Hematopoietic multipotent progenitor cell treated with erythropoietin and hydrocortisone succinate and interleukin-3 and kit ligand, for 8 days (in vitro differentiated cells): ENCODE measurements around the gene CST9.
"Not testable (repeated sequence)": the region's sequence is repeated elsewhere in the genome, so short reads cannot be mapped to it uniquely, and the experiment has no call there.

Experiments used
- DNase-seq: peaks from one replicate; pipeline ENCODE4 v3.0.0-alpha.2; 2015

Gene CST9

GRCh38 chr20:23637282-23638221 lies 31.8 kb upstream of the CST9 start, which contains the start of gene CST3:
Gene CST3 (minus strand): TSS chr20:23637955. CDS start chr20:23637862, 93 bp downstream.
- peak; percentile 83 for DNase-seq

- DNase-seq: no peak
Observed at GRCh38 chr20:23636908-23637281, 31.2 kb upstream of the CST9 start.

GRCh38 chr20:23636182-23636907 lies 30.6 kb upstream of the CST9 start:
- no peak for DNase-seq

- not testable (repeated sequence) for DNase-seq
Observed at GRCh38 chr20:23635768-23636090, 30.0 kb upstream of the CST9 start.

- DNase-seq: no peak
Observed at GRCh38 chr20:23634985-23635767, 29.5 kb upstream of the CST9 start.

GRCh38 chr20:23634044-23634801 lies 28.5 kb upstream of the CST9 start:
- DNase-seq: no peak

GRCh38 chr20:23632711-23633573 lies 27.2 kb upstream of the CST9 start:
- DNase-seq: no peak

GRCh38 chr20:23631981-23632710 lies 26.4 kb upstream of the CST9 start:
- no peak for DNase-seq

- DNase-seq: no peak
Observed at GRCh38 chr20:23631226-23631822, 25.6 kb upstream of the CST9 start.

GRCh38 chr20:23630392-23630849 lies 24.7 kb upstream of the CST9 start:
- DNase-seq: no peak

GRCh38 chr20:23629542-23630391 lies 24.1 kb upstream of the CST9 start:
- no peak for DNase-seq

GRCh38 chr20:23629017-23629541 lies 23.4 kb upstream of the CST9 start:
- no peak for DNase-seq

GRCh38 chr20:23628402-23629016 lies 22.8 kb upstream of the CST9 start:
- peak; percentile 7 for DNase-seq

- DNase-seq: no peak
Observed at GRCh38 chr20:23627501-23627900, 21.8 kb upstream of the CST9 start.

- peak; percentile 42 for DNase-seq
Observed at GRCh38 chr20:23626040-23626620, 20.4 kb upstream of the CST9 start.

GRCh38 chr20:23625236-23625964 lies 19.7 kb upstream of the CST9 start:
- no peak for DNase-seq

GRCh38 chr20:23624324-23624691 lies 18.6 kb upstream of the CST9 start:
- peak; percentile 45 for DNase-seq
